HEK293 (cell line): Measurements from ENCODE around the gene CA10.

Experiments
- CTCF ChIA-PET: fragments of 350-600 bp; formaldehyde crosslinking; extraction: SDS; loops from one replicate; lab custom pipeline; 2021; ENCODE audit warnings: antibody characterized with exemption; lab: Yijun Ruan, JAX
- POLR2A ChIA-PET: fragments of 300-600 bp; formaldehyde crosslinking; extraction: SDS; loops from one replicate; lab custom pipeline; 2020; ENCODE audit warnings: antibody characterized with exemption, inconsistent platforms; lab: Yijun Ruan, JAX
- H3K27ac ChIP-seq: fragments of 200-500 bp; sonication (Bioruptor generic); 2 replicates; pipeline ENCODE4 v1.5.1; 2014; ENCODE audit warnings: low read depth, low read length, control low read depth, inconsistent platforms; ENCODE audit errors: extremely low read depth
- H3K36me3 ChIP-seq, 2 experiments: fragments of 200-500 bp in 1 of 2; sonication (Bioruptor generic) in 1 of 2; 1 replicate in 1 of 2; 2 replicates in 1 of 2; pipeline ENCODE4 v1.5.1; 2014 to 2017; ENCODE audit warnings: inconsistent platforms in 2 of 2, low read length in 2 of 2; ENCODE audit not compliant: control insufficient read depth in 2 of 2, insufficient read depth in 1 of 2
- H3K4me1 ChIP-seq: fragments of 200-500 bp; sonication (Bioruptor generic); 2 replicates; pipeline ENCODE4 v1.5.1; 2014; ENCODE audit warnings: mild to moderate bottlenecking, low read length, inconsistent platforms; ENCODE audit not compliant: control insufficient read depth, insufficient read depth
- H3K4me3 ChIP-seq: 2 replicates; pipeline ENCODE4 v1.5.1; 2011; ENCODE audit warnings: low read depth, mild to moderate bottlenecking, control low read depth, low read length, moderate library complexity
- H3K9me3 ChIP-seq: fragments of 200-500 bp; sonication (Bioruptor generic); 2 replicates; pipeline ENCODE4 v1.5.1; 2014; ENCODE audit warnings: low read depth, low read length, inconsistent platforms; ENCODE audit not compliant: control insufficient read depth, insufficient read depth
- GLIS1 ChIP-seq: fragments of 450-650 bp; formaldehyde crosslinking; IDR thresholded peaks from 2 replicates; pipeline ENCODE4 v1.5.1; 2016; ENCODE audit warnings: missing biosample characterization, missing genetic modification characterization
- PRDM1 ChIP-seq: fragments of 450-650 bp; formaldehyde crosslinking; IDR thresholded peaks from 2 replicates; pipeline ENCODE4; 2016; ENCODE audit warnings: missing biosample characterization, missing genetic modification characterization
- TCF7L2 ChIP-seq: IDR thresholded peaks from 2 replicates; pipeline ENCODE4 v1.6.1; 2011; ENCODE audit warnings: low read depth, mild to moderate bottlenecking, inconsistent platforms, low read length, moderate library complexity, borderline replicate concordance
- YY1 ChIP-seq: fragments of 450-650 bp; formaldehyde crosslinking; IDR thresholded peaks from 2 replicates; pipeline ENCODE4 v1.5.1; 2018; ENCODE audit warnings: missing biosample characterization, missing genetic modification characterization
- ZFHX2 ChIP-seq: fragments of 450-650 bp; formaldehyde crosslinking; conservative IDR thresholded peaks from 2 replicates; pipeline ENCODE4 v1.5.1; 2016; ENCODE audit warnings: missing biosample characterization, missing genetic modification characterization
- ZIC2 ChIP-seq: fragments of 450-650 bp; formaldehyde crosslinking; IDR thresholded peaks from 2 replicates; pipeline ENCODE4 v1.5.1; 2016; ENCODE audit warnings: missing biosample characterization, missing genetic modification characterization
- ZNF16 ChIP-seq: fragments of 450-650 bp; formaldehyde crosslinking; IDR thresholded peaks from 2 replicates; pipeline ENCODE4 v1.5.1; 2016; ENCODE audit warnings: low read depth, missing biosample characterization, missing genetic modification characterization
- ZNF19 ChIP-seq: fragments of 450-650 bp; formaldehyde crosslinking; IDR thresholded peaks from 2 replicates; pipeline ENCODE4; 2016; ENCODE audit warnings: missing biosample characterization, missing genetic modification characterization, low read depth
- ZNF202 ChIP-seq: fragments of 450-650 bp; formaldehyde crosslinking; IDR thresholded peaks from 2 replicates; pipeline ENCODE4 v1.5.1; 2016; ENCODE audit warnings: missing biosample characterization, missing genetic modification characterization, borderline replicate concordance
- ZNF221 ChIP-seq: fragments of 450-650 bp; formaldehyde crosslinking; IDR thresholded peaks from 2 replicates; pipeline ENCODE4 v1.5.1; 2017; ENCODE audit warnings: missing biosample characterization, missing genetic modification characterization, borderline replicate concordance
- ZNF530 ChIP-seq: fragments of 450-650 bp; formaldehyde crosslinking; IDR thresholded peaks from 2 replicates; pipeline ENCODE4 v1.5.1; 2016; ENCODE audit warnings: low read depth, missing biosample characterization, missing genetic modification characterization
- ZNF555 ChIP-seq: fragments of 450-650 bp; formaldehyde crosslinking; conservative IDR thresholded peaks from 2 replicates; pipeline ENCODE4 v1.5.1; 2017; ENCODE audit warnings: missing biosample characterization, mild to moderate bottlenecking, missing genetic modification characterization, inconsistent platforms
- ZNF561 ChIP-seq: fragments of 450-650 bp; IDR thresholded peaks from 2 replicates; pipeline ENCODE4 v1.5.1; 2018; ENCODE audit warnings: missing biosample characterization, missing genetic modification characterization, borderline replicate concordance
- ZNF747 ChIP-seq: fragments of 450-650 bp; formaldehyde crosslinking; IDR thresholded peaks from 2 replicates; pipeline ENCODE4 v1.5.1; 2016; ENCODE audit warnings: missing biosample characterization, missing genetic modification characterization
- TF ChIP-seq, protein P1 (sequence below): fragments of 450-650 bp; formaldehyde crosslinking; IDR thresholded peaks from 2 replicates; pipeline ENCODE4 v1.5.1; 2016; ENCODE audit warnings: missing biosample characterization, missing genetic modification characterization, borderline replicate concordance
- TF ChIP-seq, protein P2 (sequence below): fragments of 450-650 bp; formaldehyde crosslinking; IDR thresholded peaks from 2 replicates; pipeline ENCODE4 v1.5.1; 2017; ENCODE audit warnings: missing biosample characterization, missing genetic modification characterization
- TF ChIP-seq, protein P3 (sequence below): fragments of 450-650 bp; formaldehyde crosslinking; IDR thresholded peaks from 2 replicates; pipeline ENCODE4 v1.5.1; 2016; ENCODE audit warnings: missing biosample characterization, missing genetic modification characterization, borderline replicate concordance
- TF ChIP-seq, protein P4 (sequence below): IDR thresholded peaks from 2 replicates; pipeline ENCODE4 v1.6.1; 2011; ENCODE audit warnings: mild to moderate bottlenecking, low read depth, low read length, borderline replicate concordance

The CA10 gene

DNA sequence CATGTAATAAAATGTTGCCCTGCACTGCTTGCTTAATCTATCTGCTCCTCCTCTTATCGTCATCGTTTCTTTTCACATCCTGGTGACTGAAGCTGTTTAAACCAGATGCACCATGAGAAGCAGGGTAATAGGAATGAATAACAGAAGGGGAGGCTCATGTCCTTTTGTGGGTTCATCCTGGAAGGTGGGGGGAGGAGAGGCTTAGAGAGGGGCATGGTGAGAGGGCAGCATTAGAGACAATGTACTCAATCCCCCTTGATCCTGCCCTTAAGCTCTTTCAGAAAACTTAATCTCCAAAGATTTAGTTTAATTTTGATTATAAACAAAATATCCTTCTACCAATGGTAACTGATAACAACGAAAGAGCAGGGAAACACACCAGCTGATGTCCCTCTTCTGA is 248.5 kb downstream of the CA10 start:
- H3K27ac ChIP-seq: no peak overlapping the region
- H3K36me3 ChIP-seq: no peaks in the 10 kb centered on the region
- no peak for TF ChIP-seq ZNF19
- no peak for TF ChIP-seq ZNF202
- TF ChIP-seq ZFHX2: no peak
- TF ChIP-seq ZNF16 (tag by site-specific recombination): no peak
- TF ChIP-seq GLIS1 (tag by site-specific recombination): no peak
- TF ChIP-seq, protein P1, sequence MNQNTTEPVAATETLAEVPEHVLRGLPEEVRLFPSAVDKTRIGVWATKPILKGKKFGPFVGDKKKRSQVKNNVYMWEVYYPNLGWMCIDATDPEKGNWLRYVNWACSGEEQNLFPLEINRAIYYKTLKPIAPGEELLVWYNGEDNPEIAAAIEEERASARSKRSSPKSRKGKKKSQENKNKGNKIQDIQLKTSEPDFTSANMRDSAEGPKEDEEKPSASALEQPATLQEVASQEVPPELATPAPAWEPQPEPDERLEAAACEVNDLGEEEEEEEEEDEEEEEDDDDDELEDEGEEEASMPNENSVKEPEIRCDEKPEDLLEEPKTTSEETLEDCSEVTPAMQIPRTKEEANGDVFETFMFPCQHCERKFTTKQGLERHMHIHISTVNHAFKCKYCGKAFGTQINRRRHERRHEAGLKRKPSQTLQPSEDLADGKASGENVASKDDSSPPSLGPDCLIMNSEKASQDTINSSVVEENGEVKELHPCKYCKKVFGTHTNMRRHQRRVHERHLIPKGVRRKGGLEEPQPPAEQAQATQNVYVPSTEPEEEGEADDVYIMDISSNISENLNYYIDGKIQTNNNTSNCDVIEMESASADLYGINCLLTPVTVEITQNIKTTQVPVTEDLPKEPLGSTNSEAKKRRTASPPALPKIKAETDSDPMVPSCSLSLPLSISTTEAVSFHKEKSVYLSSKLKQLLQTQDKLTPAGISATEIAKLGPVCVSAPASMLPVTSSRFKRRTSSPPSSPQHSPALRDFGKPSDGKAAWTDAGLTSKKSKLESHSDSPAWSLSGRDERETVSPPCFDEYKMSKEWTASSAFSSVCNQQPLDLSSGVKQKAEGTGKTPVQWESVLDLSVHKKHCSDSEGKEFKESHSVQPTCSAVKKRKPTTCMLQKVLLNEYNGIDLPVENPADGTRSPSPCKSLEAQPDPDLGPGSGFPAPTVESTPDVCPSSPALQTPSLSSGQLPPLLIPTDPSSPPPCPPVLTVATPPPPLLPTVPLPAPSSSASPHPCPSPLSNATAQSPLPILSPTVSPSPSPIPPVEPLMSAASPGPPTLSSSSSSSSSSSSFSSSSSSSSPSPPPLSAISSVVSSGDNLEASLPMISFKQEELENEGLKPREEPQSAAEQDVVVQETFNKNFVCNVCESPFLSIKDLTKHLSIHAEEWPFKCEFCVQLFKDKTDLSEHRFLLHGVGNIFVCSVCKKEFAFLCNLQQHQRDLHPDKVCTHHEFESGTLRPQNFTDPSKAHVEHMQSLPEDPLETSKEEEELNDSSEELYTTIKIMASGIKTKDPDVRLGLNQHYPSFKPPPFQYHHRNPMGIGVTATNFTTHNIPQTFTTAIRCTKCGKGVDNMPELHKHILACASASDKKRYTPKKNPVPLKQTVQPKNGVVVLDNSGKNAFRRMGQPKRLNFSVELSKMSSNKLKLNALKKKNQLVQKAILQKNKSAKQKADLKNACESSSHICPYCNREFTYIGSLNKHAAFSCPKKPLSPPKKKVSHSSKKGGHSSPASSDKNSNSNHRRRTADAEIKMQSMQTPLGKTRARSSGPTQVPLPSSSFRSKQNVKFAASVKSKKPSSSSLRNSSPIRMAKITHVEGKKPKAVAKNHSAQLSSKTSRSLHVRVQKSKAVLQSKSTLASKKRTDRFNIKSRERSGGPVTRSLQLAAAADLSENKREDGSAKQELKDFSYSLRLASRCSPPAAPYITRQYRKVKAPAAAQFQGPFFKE (tag by site-specific recombination): no peak
- no peak for TF ChIP-seq TCF7L2
- TF ChIP-seq, protein P2, sequence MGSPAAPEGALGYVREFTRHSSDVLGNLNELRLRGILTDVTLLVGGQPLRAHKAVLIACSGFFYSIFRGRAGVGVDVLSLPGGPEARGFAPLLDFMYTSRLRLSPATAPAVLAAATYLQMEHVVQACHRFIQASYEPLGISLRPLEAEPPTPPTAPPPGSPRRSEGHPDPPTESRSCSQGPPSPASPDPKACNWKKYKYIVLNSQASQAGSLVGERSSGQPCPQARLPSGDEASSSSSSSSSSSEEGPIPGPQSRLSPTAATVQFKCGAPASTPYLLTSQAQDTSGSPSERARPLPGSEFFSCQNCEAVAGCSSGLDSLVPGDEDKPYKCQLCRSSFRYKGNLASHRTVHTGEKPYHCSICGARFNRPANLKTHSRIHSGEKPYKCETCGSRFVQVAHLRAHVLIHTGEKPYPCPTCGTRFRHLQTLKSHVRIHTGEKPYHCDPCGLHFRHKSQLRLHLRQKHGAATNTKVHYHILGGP (tag by site-specific recombination): no peak
- TF ChIP-seq, protein P3, sequence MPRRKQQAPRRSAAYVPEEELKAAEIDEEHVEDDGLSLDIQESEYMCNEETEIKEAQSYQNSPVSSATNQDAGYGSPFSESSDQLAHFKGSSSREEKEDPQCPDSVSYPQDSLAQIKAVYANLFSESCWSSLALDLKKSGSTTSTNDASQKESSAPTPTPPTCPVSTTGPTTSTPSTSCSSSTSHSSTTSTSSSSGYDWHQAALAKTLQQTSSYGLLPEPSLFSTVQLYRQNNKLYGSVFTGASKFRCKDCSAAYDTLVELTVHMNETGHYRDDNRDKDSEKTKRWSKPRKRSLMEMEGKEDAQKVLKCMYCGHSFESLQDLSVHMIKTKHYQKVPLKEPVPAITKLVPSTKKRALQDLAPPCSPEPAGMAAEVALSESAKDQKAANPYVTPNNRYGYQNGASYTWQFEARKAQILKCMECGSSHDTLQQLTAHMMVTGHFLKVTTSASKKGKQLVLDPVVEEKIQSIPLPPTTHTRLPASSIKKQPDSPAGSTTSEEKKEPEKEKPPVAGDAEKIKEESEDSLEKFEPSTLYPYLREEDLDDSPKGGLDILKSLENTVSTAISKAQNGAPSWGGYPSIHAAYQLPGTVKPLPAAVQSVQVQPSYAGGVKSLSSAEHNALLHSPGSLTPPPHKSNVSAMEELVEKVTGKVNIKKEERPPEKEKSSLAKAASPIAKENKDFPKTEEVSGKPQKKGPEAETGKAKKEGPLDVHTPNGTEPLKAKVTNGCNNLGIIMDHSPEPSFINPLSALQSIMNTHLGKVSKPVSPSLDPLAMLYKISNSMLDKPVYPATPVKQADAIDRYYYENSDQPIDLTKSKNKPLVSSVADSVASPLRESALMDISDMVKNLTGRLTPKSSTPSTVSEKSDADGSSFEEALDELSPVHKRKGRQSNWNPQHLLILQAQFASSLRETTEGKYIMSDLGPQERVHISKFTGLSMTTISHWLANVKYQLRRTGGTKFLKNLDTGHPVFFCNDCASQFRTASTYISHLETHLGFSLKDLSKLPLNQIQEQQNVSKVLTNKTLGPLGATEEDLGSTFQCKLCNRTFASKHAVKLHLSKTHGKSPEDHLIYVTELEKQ (tag by site-specific recombination): no peak
- TF ChIP-seq YY1 (tag by site-specific recombination): no peak
- no peak for TF ChIP-seq ZNF530
- TF ChIP-seq ZNF555 (tag by site-specific recombination): no peak
- H3K9me3 ChIP-seq: no peaks in the 10 kb centered on the region
- H3K4me1 ChIP-seq: no peaks in the 10 kb centered on the region
- ChIA-PET CTCF (no interaction called here), POLR2A (no interaction called here)
- no peak overlapping the region for H3K4me3 ChIP-seq

DNA sequence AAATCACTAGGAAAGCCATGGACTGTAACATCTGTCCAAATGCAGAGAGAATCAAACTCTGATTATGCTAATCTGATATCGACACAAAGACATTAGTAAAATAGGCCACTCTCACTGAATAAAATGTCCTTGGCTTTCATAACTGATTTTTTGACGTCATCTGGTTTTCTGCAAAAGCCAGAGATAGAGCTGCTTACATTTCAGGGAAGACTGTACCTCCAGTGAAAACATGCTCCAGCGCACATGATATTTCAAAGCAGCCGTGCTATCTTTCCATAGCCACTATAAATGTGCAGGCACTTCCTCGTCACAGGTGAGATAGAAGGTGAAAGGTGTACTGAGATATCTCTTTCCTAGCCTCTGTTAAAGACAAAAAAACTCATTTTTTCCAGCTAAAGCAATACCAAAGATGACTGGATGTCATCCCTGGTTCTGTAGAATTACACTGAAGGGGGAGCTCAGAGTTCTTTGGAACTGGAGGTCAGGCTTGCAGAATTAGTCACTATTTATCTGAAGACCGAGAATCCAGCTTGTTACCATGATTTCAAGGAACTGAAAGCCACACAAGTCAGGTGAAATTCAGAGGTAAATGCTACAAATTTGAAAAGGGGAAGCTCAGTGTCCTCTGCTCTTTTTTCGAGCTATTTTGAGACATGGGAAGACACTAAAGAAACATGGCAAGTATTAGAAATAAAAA is 249.5 kb downstream of the CA10 start:
- no peaks in the 10 kb centered on the region for H3K4me1 ChIP-seq
- H3K36me3 ChIP-seq: no peaks in the 10 kb centered on the region
- H3K9me3 ChIP-seq: no peaks in the 10 kb centered on the region
- H3K27ac ChIP-seq: no peak overlapping the region
- no peak overlapping the region for H3K4me3 ChIP-seq
- CTCF ChIA-PET: no interaction called here
- POLR2A ChIA-PET: no interaction called here
- TF ChIP-seq ZNF561 (no peak), PRDM1 (no peak), ZNF221 (tag by site-specific recombination) (no peak), ZNF747 (tag by site-specific recombination) (no peak), ZIC2 (no peak)
- TF ChIP-seq, protein P4, sequence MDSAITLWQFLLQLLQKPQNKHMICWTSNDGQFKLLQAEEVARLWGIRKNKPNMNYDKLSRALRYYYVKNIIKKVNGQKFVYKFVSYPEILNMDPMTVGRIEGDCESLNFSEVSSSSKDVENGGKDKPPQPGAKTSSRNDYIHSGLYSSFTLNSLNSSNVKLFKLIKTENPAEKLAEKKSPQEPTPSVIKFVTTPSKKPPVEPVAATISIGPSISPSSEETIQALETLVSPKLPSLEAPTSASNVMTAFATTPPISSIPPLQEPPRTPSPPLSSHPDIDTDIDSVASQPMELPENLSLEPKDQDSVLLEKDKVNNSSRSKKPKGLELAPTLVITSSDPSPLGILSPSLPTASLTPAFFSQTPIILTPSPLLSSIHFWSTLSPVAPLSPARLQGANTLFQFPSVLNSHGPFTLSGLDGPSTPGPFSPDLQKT: no peak
